ENCODE data around the gene ZNF598. TPM values are rescaled to one million over a fixed set of nuclear protein-coding genes. Genes with fewer than 3 reads are reported as not detected.

ZNF598 gene
- total RNA-seq, 1 experiment from 2014 or later: 85.7 TPM

- H3K27me3 ChIP-seq (ENCODE audit: control insufficient read depth, insufficient read depth, low read length): no peaks in the 10 kb centered on the region
- POLR2A ChIA-PET: interaction anchor here (0.5 to 1.2 kb wide), 2 partner anchors 17 to 59 kb away, joined by 4 to 5 read pairs; partner anchors contain the start of gene RPS2
- H3K4me3 ChIP-seq (ENCODE audit: low read depth in 2 of 2, low read length in 2 of 2): no peak overlapping the region
- intact Hi-C loops (cut with micrococcal nuclease; ENCODE audit: unreplicated experiment) (no loop called here), in situ Hi-C loops (cut with HindIII; ENCODE audit: low pct_unique_long_range_greater_than_20kb, low sequenced_read_pairs) (no loop called here)
- no peak for DNase-seq (ENCODE audit: low read depth, low spot score)
- CTCF ChIA-PET: no interaction called here
- peaks cover 46% of the 10 kb centered on the region for H3K4me1 ChIP-seq (ENCODE audit: control insufficient read depth, insufficient read depth, low read length)
- no TSS peak for BruUV-seq (replicated peaks)
- no peaks in the 10 kb centered on the region for H3K9me3 ChIP-seq (ENCODE audit: control insufficient read depth, insufficient read depth, low read depth, low read length)
- H3K27ac ChIP-seq (ENCODE audit: low read length): peak overlapping the region; percentile 62
- TF ChIP-seq TCF7L2 (IDR thresholded peaks at IDR 0.05; ENCODE audit: low read depth, low read length) (0 out of 2 replicates have a peak, but pooled peaks have one; percentile 20), SIN3A (IDR thresholded peaks at IDR 0.05; ENCODE audit: borderline replicate concordance, insufficient read depth, low read depth, low read length) (no peak), POLR2AphosphoS5 (IDR thresholded peaks at IDR 0.05; ENCODE audit: low read depth, low read length) (0 out of 2 replicates have a peak, but pooled peaks have one; percentile 37)
- H3K36me3 ChIP-seq (ENCODE audit: control insufficient read depth, insufficient read depth, low read length): peaks cover 9% of the 10 kb centered on the region; the same call in 1 of the 2 replicates
- peak; percentile 20 for ATAC-seq
Measured at GRCh38 chr16:1982013-1982433, 27.6 kb downstream of the ZNF598 start.

GRCh38 chr16:1981398-1981836, 28.2 kb downstream of the ZNF598 start, which contains the start of gene NOXO1:
TSS of gene NOXO1 (minus strand) at chr16:1981469. CDS start at chr16:1981179, 290 bp downstream.
- no peaks in the 10 kb centered on the region for H3K9me3 ChIP-seq (ENCODE audit: control insufficient read depth, insufficient read depth, low read depth, low read length)
- H3K27me3 ChIP-seq (ENCODE audit: control insufficient read depth, insufficient read depth, low read length): no peaks in the 10 kb centered on the region
- peak within 1 kb of the TSS; percentile 62 for H3K27ac ChIP-seq (ENCODE audit: low read length)
- H3K4me3 ChIP-seq (ENCODE audit: low read depth in 2 of 2, low read length in 2 of 2): no peak within 1 kb of the TSS
- in situ Hi-C loops (cut with HindIII; ENCODE audit: low pct_unique_long_range_greater_than_20kb, low sequenced_read_pairs): no loop called here
- intact Hi-C loops (cut with micrococcal nuclease; ENCODE audit: unreplicated experiment): no loop called here
- ATAC-seq (no peak), DNase-seq (ENCODE audit: low read depth, low spot score) (no peak)
- ChIA-PET CTCF (interaction anchor here (0.6 kb wide), 1 partner anchor 158 kb away, joined by 13 read pairs; no protein-coding TSS in a partner anchor), POLR2A (interaction anchor here (1.2 kb wide), 1 partner anchor 17 kb away, joined by 5 read pairs; the partner anchor contains the start of gene RPS2)
- no peak for TF ChIP-seq POLR2AphosphoS5 (IDR thresholded peaks at IDR 0.05; ENCODE audit: low read depth, low read length)
- TF ChIP-seq REST (IDR thresholded peaks at IDR 0.05; ENCODE audit: insufficient read depth in 1 of 2, low read depth in 2 of 2, low read length in 1 of 2): no peak
- TF ChIP-seq TCF7L2 (IDR thresholded peaks at IDR 0.05; ENCODE audit: low read depth, low read length): no peak
- TF ChIP-seq SIN3A (IDR thresholded peaks at IDR 0.05; ENCODE audit: borderline replicate concordance, insufficient read depth, low read depth, low read length): no peak
- TF ChIP-seq CTCF (IDR thresholded peaks at IDR 0.05): no peak
- peaks cover 9% of the 10 kb centered on the region; the same call in 1 of the 2 replicates for H3K36me3 ChIP-seq (ENCODE audit: control insufficient read depth, insufficient read depth, low read length)
- H3K4me1 ChIP-seq (ENCODE audit: control insufficient read depth, insufficient read depth, low read length): peaks cover 46% of the 10 kb centered on the region
- no TSS peak for BruUV-seq (replicated peaks)

- ChIA-PET POLR2A (no interaction called here), CTCF (no interaction called here)
- H3K27ac ChIP-seq (ENCODE audit: low read length): no peak overlapping the region
- no peaks in the 10 kb centered on the region for H3K27me3 ChIP-seq (ENCODE audit: control insufficient read depth, insufficient read depth, low read length)
- intact Hi-C loops (cut with micrococcal nuclease; ENCODE audit: unreplicated experiment) (no loop called here), in situ Hi-C loops (cut with HindIII; ENCODE audit: low pct_unique_long_range_greater_than_20kb, low sequenced_read_pairs) (no loop called here)
- H3K36me3 ChIP-seq (ENCODE audit: control insufficient read depth, insufficient read depth, low read length): peaks cover 9% of the 10 kb centered on the region; the same call in 1 of the 2 replicates
- BruUV-seq (replicated peaks): no TSS peak
- no peak for ATAC-seq
- no peaks in the 10 kb centered on the region for H3K9me3 ChIP-seq (ENCODE audit: control insufficient read depth, insufficient read depth, low read depth, low read length)
- H3K4me1 ChIP-seq (ENCODE audit: control insufficient read depth, insufficient read depth, low read length): peaks cover 45% of the 10 kb centered on the region
- no peak for TF ChIP-seq TCF7L2 (IDR thresholded peaks at IDR 0.05; ENCODE audit: low read depth, low read length)
- TF ChIP-seq CTCF (IDR thresholded peaks at IDR 0.05): no peak
- no peak for TF ChIP-seq SIN3A (IDR thresholded peaks at IDR 0.05; ENCODE audit: borderline replicate concordance, insufficient read depth, low read depth, low read length)
- no peak for TF ChIP-seq POLR2AphosphoS5 (IDR thresholded peaks at IDR 0.05; ENCODE audit: low read depth, low read length)
- TF ChIP-seq REST (IDR thresholded peaks at IDR 0.05; ENCODE audit: insufficient read depth in 1 of 2, low read depth in 2 of 2, low read length in 1 of 2): no peak
- no peak overlapping the region for H3K4me3 ChIP-seq (ENCODE audit: low read depth in 2 of 2, low read length in 2 of 2)
- DNase-seq (ENCODE audit: low read depth, low spot score): no peak
Measured at GRCh38 chr16:1980770-1981087, 28.9 kb downstream of the ZNF598 start.
